OCI-M2 (cell line): Measurements from ENCODE around the gene HOXA10.

Experiments used
- DNase-seq: peaks from one replicate; lab custom pipeline; 2025; ENCODE audit not compliant: unreplicated experiment; lab: John Stamatoyannopoulos, UW

Gene HOXA10

GRCh38 chr7:27168265-27168947 is 5.7 kb downstream of the HOXA10 start:
- DNase-seq, result no peak

- DNase-seq, result no peak
These were observed 6.2 kb downstream of the HOXA10 start for GRCh38 chr7:27167916-27168264.

- no peak for DNase-seq
These were observed 7.3 kb downstream of the HOXA10 start for GRCh38 chr7:27166531-27167505.

GRCh38 chr7:27165996-27166530 is 8.1 kb downstream of the HOXA10 start:
- no peak for DNase-seq

GRCh38 chr7:27165089-27165995 is 8.8 kb downstream of the HOXA10 start, which contains the start of gene HOXA9:
Gene HOXA9 (minus strand): TSS chr7:27165537. CDS start chr7:27165457, 80 bp downstream.
- no peak for DNase-seq

GRCh38 chr7:27164367-27165088 is 9.6 kb downstream of the HOXA10 start:
- no peak for DNase-seq

GRCh38 chr7:27164045-27164366 is 10.1 kb downstream of the HOXA10 start:
- DNase-seq, result no peak

- no peak for DNase-seq
These were observed 10.7 kb downstream of the HOXA10 start for GRCh38 chr7:27163288-27164044.

- no peak for DNase-seq
These were observed 11.4 kb downstream of the HOXA10 start for GRCh38 chr7:27162561-27163287.

GRCh38 chr7:27161721-27162560 is 12.2 kb downstream of the HOXA10 start:
- no peak for DNase-seq

- no peak for DNase-seq
These were observed 12.9 kb downstream of the HOXA10 start for GRCh38 chr7:27161214-27161720.

GRCh38 chr7:27160546-27161213 is 13.4 kb downstream of the HOXA10 start:
- no peak for DNase-seq

GRCh38 chr7:27160145-27160545 is 14.0 kb downstream of the HOXA10 start:
- no peak for DNase-seq

GRCh38 chr7:27159266-27160144 is 14.6 kb downstream of the HOXA10 start:
- DNase-seq, result no peak

GRCh38 chr7:27158436-27159265 is 15.5 kb downstream of the HOXA10 start:
- DNase-seq, result no peak
